Activated CD4-positive, CD25-positive, alpha-beta regulatory T cell treated with anti-CD3 and anti-CD28 coated beads, Interleukin-2, amount 50 U/mL, for 24 hours (primary cell): ENCODE data around the gene ZNF653.

Source experiments
- ATAC-seq, 2 donors: fragments of 150-1000 bp; cut with Tn5 transposase; one replicate each; pipeline ENCODE4 v1.10.0; 2021; ENCODE audit warnings: mild to moderate bottlenecking in 1 of 2, moderate library complexity in 1 of 2

The ZNF653 gene

DNA sequence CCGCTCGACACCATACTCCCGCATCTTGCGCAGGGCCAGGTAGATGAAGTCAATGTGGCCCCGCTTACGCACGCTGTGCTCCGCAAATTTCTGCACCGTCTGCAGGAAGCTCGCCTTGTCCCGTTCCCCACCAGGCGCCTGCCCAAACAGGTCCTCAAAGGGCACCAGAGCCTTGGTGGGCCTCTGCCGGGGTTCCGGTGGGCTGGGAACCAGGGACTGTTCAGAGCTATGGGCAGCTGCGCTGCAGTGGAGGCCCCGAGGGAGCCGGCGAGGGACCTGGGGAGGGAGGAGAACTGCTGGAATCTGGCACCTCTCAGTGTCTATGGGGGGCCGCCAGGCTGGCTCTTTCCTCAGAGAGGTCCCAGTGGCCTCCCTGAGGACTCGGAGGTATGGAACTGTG is 8.3 kb upstream of the ZNF653 start:
- ATAC-seq: no peak

GRCh38 chr19:11510444-11510843 is 4.8 kb upstream of the ZNF653 start:
- ATAC-seq: no peak

- ATAC-seq: no peak
Observed at GRCh38 chr19:11507370-11508078, 1.9 kb upstream of the ZNF653 start.

GRCh38 chr19:11506967-11507366 is 1.3 kb upstream of the ZNF653 start:
- ATAC-seq: no peak

DNA sequence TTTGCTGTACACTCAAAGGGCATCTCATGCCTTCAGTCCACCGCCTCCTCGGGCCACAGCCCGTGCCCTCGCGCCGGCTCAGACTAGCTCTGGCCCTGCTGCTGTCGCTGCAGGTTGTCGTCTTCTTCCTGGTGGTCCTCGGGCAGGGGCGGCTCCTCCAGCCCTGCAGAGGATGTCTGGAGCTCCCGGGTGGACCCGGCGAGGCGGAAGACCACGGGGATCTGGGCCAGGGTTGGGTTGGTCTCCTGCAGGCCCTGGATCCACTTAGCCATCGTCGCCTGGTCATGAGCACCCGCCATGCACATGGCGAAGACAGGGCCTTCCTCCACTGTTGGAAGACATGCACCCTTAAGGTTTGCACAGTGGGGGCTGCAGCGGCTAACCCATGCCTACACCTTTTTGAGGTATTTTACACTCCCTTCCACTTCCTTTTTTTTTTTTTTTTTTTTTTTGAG is 489 bp upstream of the ZNF653 start:
- peak in 1 of 2 donors; percentile 12 for ATAC-seq

GRCh38 chr19:11505032-11505503 is 571 bp downstream of the ZNF653 start:
- peak; percentile 91 to 95 for ATAC-seq

GRCh38 chr19:11504502-11505031 is 1.1 kb downstream of the ZNF653 start:
- no peak for ATAC-seq

DNA sequence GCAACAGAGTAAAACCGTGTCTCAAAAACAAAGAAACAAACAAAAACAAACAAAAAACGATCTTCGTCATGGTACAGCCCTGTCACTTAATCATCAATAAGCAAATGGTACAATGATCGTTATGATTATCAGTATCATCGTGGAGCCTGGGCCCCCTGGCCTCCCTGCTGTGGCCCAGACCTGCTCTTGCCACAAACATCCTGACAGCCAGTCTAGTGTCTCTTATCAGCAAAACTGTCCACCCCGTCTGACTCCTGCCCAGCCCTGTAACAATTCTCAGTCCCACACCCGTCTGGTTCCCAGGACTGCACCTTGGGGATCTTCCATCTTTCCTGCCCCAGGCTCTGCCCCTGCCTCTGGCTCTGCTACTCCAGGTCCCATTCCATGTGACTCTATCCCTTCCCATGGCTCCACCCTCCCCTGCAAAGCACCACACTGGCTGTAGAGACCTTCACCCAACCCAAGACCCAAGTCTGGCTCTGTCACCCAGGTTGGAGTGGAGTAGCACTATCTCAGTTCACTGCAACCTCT is 5.7 kb downstream of the ZNF653 start:
- no peak for ATAC-seq

DNA sequence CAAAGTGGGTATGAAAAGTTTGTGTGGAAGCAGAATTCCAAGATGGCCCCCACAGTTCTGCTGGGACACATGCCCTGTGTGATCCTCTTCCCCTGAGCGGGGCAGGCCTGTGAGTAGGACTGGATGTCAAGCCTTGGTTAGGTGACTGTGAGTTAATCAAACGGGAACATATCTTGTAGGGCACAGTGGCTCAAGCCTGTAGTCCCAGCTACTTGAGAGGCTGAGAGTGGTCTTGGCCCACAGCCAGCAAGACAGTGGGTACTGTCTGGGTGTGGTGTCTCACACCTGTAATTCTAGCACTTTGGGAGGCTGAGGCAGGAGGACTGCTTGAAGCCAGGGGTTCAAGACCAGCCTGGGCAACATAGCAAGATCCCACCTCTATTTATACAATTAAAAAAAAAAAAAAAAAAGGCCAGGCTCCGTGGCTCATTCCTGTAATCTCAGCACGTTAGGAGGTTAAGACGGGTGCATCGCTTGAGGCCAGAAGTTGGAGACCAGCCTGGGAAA is 6.4 kb downstream of the ZNF653 start:
- no peak for ATAC-seq

- peak; percentile 58 to 70 for ATAC-seq
Observed at GRCh38 chr19:11496391-11497163, 9.1 kb downstream of the ZNF653 start.

GRCh38 chr19:11495885-11496284 is 9.8 kb downstream of the ZNF653 start:
- no peak for ATAC-seq

- ATAC-seq: no peak
Observed at GRCh38 chr19:11495481-11495880, 10.2 kb downstream of the ZNF653 start.

GRCh38 chr19:11494634-11495285 is 10.9 kb downstream of the ZNF653 start:
- ATAC-seq: no peak

GRCh38 chr19:11489378-11489777 is 16.3 kb downstream of the ZNF653 start:
- ATAC-seq: no peak

DNA sequence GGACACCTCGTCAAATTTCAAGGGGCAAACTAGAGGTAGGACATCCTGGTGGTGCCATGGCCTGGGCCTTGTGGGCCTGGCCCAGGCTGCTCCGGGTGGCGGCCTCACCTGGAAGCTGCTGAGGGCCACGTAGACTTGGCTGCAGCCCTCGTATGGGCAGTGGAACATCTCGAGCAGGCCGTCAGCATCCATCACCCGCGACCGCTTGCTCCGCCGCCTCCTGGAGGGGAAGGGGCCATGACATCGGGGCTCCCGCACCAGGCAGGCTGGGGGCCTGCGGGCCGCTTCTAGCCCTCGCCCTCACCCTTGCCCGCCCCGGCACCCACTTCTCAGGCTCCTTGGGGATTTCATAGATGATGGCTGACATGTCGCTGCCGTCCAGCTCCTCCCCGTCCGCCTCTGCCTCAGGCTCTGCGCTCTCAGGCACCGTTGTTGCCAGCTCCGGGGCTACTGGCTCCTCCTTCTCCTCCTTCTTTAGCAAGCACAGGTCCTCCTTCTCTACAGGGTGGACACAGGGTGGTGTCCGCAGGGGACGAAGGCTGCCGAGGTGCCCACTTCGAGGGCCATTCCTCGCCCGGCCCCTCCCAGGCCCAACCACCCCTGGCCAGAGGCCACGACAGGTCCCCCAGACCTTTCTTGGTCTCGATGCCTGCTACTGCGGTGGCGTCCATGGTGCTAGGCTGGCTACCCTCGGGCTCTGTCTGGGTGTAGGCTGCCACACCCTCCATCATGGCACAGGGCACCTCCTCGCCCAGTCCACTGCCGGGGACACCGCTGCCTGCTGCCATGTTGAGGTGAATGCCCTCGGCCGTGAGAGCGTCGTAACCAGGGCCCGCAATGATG is 18.8 kb downstream of the ZNF653 start:
- no peak for ATAC-seq

- ATAC-seq: no peak
Observed at GRCh38 chr19:11485245-11485837, 20.3 kb downstream of the ZNF653 start.

DNA sequence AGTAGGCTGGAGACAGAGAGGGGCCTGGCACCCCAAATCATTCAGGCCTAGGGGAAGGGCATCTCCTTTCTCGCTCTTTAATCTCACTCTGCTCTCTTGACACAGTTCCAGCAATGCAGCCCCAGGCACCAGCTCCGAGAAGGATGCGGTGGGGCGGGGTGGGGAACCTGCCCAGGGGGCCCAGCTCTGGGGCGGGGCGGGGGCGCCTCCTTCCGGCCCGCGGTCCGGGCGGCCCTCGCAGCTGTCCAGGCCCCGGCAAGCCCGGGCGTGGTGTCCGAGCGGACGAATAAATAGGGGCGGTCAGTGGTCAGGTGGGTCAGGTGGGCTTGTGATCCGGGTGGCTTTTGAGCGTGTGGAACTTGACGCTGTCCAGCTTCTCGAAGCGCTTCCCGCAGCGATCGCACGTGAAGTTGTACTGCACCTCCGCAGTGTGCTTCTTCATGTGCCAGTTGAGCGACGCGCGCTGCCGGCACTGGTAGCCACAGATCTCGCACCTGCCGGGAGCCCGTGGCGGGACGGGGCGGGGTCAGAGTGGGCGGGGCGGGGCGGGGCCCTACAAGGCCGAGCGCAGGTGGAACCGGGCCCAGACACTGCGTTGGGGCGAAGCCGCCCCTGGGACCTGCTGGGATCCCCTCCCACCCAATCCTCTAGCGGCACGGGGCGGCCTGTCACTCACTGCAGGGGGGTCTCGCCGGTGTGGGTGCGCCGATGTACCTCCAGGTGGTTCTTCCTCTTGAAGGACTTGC is 22.1 kb downstream of the ZNF653 start:
- ATAC-seq: no peak

DNA sequence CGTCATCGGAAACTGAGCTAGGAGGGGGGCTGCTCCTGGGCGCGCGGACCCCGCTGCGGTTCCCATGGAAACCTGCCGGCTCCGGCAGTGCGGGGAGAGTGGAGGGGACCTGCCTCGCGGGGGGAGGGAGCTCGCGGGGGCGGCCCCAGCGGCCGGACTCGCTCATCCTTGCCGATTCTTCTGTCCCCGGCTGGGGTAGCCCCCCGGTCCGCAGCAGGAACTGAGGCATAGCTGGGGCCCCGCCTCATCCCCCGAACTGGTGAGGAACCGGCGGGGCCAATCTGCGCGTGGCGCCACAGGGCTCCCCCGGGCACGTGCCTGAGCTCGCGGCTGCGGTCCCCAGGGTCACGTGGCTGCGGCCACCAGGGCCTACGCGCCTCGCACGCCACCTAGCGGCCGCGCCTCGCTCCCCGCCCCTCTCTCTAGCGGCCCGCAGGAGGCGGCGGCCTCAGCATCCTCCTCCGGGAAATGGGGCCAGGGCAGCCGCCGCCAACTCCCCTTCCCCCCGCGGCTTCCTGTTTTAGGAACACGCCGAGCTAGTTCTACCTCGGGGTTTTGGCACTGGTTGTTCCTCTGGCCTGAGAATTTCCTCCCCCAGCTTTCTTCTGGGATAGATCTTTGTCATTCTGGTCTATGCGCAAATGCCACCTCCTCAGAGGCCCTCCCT is 23.1 kb downstream of the ZNF653 start:
- ATAC-seq: peak; percentile 81 to 86

DNA sequence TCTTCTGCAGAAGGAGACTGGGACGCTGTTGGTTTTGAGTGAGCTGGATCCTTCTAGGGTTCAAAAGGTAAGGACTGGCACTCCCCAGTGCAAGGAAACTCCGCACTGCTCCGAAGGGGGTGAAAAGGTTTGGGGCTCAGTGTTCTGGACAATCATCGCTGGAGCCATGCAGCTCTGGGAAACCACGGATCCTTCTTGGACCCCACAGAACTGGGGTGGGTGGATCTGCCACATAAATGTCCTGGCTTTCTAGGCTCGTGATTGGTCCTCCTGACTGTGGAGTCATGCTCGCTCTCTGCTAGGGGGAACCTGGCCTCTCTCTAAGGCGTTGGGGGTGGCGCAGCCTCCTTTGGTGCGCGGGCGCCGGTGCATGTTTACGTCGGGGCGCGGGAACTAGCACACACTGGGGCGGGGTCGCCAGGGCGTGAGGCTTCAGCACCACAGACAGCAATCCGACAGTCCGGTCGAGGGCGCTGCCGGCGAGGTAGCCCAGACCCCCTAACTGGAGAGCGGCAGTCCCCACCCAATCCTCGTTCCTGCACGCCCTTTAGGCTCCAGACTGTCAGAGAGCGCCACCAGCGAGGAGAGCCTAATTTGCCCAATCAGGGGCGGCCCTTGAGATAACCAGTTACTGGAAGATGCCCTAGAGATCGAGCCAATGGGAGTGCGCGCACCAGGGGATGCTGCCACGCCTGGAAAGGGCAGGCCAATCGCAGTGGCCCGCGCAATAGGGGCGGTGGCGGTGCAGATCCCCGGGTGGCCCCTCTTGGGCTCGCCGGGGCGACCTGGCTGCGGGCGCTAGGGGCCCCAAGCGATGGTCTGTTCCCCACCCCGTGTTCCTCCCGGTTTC is 23.9 kb downstream of the ZNF653 start:
- ATAC-seq: peak; percentile 87
